ENCODE measurements around the gene SNX25. TPM values are rescaled to one million over a fixed set of nuclear protein-coding genes. Genes with fewer than 3 reads are reported as not detected.
A peak's percentile ranks its signal among the peaks of the same experiment; 100 is the strongest.

The SNX25 gene
- total and polyA plus RNA-seq, 2 donors (not counting 1 experiment from before 2014, with no cell fraction given): 12.0 to 77.6 TPM

- H3K27ac ChIP-seq (ENCODE audit: low read length in 2 of 2): peak overlapping the region; percentile 71 to 90
- H2AFZ ChIP-seq (ENCODE audit: insufficient read depth, low read depth, low read length, poor library complexity, severe bottlenecking): peak overlapping the region; percentile 2
- ChIA-PET POLR2A (no interaction called here), CTCF (interaction anchor here (4.7 kb wide), 1 partner anchor 19 kb away, joined by 24 read pairs; no protein-coding TSS in a partner anchor)
- TF ChIP-seq EZH2 (IDR thresholded peaks at IDR 0.05; ENCODE audit: borderline replicate concordance, insufficient read depth, low read depth, low read length, poor library complexity, severe bottlenecking) (no peak), CTCF (IDR thresholded peaks at IDR 0.05) (no peak)
- H3K36me3 ChIP-seq (replicated peaks in 1 of 2; ENCODE audit: control extremely low read depth in 1 of 2, control insufficient read depth in 1 of 2, extremely low read depth in 1 of 2, insufficient read depth in 2 of 2, low read length in 1 of 2): no peaks in the 10 kb centered on the region
- H3K9ac ChIP-seq (ENCODE audit: low read length): no peak overlapping the region
- H3K27me3 ChIP-seq (replicated peaks in 1 of 4; ENCODE audit: control extremely low read depth in 1 of 4, control insufficient read depth in 3 of 4, insufficient read depth in 4 of 4, low read length in 3 of 4): no peaks in the 10 kb centered on the region
- intact Hi-C loops (cut with micrococcal nuclease): loop anchor here (2.0 to 5.0 kb wide), 7 partner anchors 19 to 1695 kb away; partner anchors contain the start of genes ACSL1, CCDC110, ING2 and IRF2
- no peaks in the 10 kb centered on the region for H3K9me3 Mint-ChIP-seq (ENCODE audit: insufficient read depth)
- H3K79me2 ChIP-seq (ENCODE audit: control insufficient read depth, insufficient read depth, low read length): peaks cover 51% of the 10 kb centered on the region
- DNase-seq (no peak), ATAC-seq (ENCODE audit: low read depth) (no peak)
- 53% methylated on average over 8 of the region's 16 CpGs for WGBS (ENCODE audit: insufficient coverage)
- H3K27me3 Mint-ChIP-seq: no peaks in the 10 kb centered on the region
- no peak overlapping the region for H3K4me3 ChIP-seq (ENCODE audit: control extremely low read depth in 1 of 5, extremely low read depth in 1 of 5, insufficient read depth in 1 of 5, low read depth in 2 of 5, low read length in 4 of 5)
- no peaks in the 10 kb centered on the region for H3K9me3 ChIP-seq (ENCODE audit: control extremely low read depth in 1 of 3, control insufficient read depth in 2 of 3, insufficient read depth in 1 of 3, low read length in 2 of 3)
- H3K4me2 ChIP-seq (replicated peaks; ENCODE audit: low read depth, low read length, poor library complexity, severe bottlenecking): peak overlapping the region; percentile 80
- no peaks in the 10 kb centered on the region for H4K20me1 ChIP-seq (ENCODE audit: control insufficient read depth, insufficient read depth, low read length, poor library complexity, severe bottlenecking)
- H3K4me1 ChIP-seq (ENCODE audit: control insufficient read depth in 2 of 2, insufficient read depth in 2 of 2, low read length in 2 of 2): peaks cover 31 to 44% of the 10 kb centered on the region in 2 donors
- H3K4me1 Mint-ChIP-seq: peaks cover 43% of the 10 kb centered on the region
- peak overlapping the region; percentile 82 for H3K27ac Mint-ChIP-seq
- H3K4me3 Mint-ChIP-seq: peak overlapping the region; percentile 97
These were observed 7.1 kb upstream of the SNX25 start for GRCh38 chr4:185201977-185202962.

All from B cell (primary cell).